Type B pancreatic cell (in vitro differentiated cells): ENCODE measurements around the gene POU2F1. TPM values are rescaled to one million over a fixed set of nuclear protein-coding genes. Genes with fewer than 3 reads are reported as not detected.
A peak's percentile ranks its signal among the peaks of the same experiment; 100 is the strongest.

Experiments used
- DNase-seq: peaks from one replicate; pipeline ENCODE4 v3.0.0; 2021; ENCODE audit warnings: mixed read lengths; ENCODE audit not compliant: unreplicated experiment; ENCODE audit errors: extremely low spot score
- H3K27ac Mint-ChIP-seq: 2 replicates; pipeline ENCODE4 v1.8.0; 2021; ENCODE audit warnings: mild to moderate bottlenecking, mixed read lengths
- H3K27me3 Mint-ChIP-seq: 2 replicates; pipeline ENCODE4 v1.8.0; 2021; ENCODE audit warnings: mixed read lengths
- H3K36me3 Mint-ChIP-seq: 2 replicates; pipeline ENCODE4 v1.8.0; 2021; ENCODE audit warnings: mixed read lengths
- H3K4me1 Mint-ChIP-seq: one replicate; pipeline ENCODE4 v1.8.0; 2021; ENCODE audit warnings: mixed read lengths; ENCODE audit not compliant: unreplicated experiment
- H3K4me3 Mint-ChIP-seq: 2 replicates; pipeline ENCODE4 v1.8.0; 2021; ENCODE audit warnings: mild to moderate bottlenecking, mixed read lengths
- H3K9me3 Mint-ChIP-seq: 2 replicates; pipeline ENCODE4 v1.8.0; 2021; ENCODE audit warnings: mixed read lengths
- total RNA-seq: library from RNA; stranded (reverse); gene quantifications from 2 replicates; pipeline ENCODE4 v1.2.1, GENCODE V29; 2021; ENCODE audit warnings: low replicate concordance
- TF ChIP-seq, protein P1 (sequence below): fragments of 200-600 bp; sonication (generic); conservative IDR thresholded peaks from 2 replicates; pipeline ENCODE4 v1.5.0; 2021; ENCODE audit warnings: antibody characterized with exemption, mild to moderate bottlenecking

The POU2F1 gene
- total RNA-seq, 1 donor from 2014 or later = 24.2 TPM

DNA sequence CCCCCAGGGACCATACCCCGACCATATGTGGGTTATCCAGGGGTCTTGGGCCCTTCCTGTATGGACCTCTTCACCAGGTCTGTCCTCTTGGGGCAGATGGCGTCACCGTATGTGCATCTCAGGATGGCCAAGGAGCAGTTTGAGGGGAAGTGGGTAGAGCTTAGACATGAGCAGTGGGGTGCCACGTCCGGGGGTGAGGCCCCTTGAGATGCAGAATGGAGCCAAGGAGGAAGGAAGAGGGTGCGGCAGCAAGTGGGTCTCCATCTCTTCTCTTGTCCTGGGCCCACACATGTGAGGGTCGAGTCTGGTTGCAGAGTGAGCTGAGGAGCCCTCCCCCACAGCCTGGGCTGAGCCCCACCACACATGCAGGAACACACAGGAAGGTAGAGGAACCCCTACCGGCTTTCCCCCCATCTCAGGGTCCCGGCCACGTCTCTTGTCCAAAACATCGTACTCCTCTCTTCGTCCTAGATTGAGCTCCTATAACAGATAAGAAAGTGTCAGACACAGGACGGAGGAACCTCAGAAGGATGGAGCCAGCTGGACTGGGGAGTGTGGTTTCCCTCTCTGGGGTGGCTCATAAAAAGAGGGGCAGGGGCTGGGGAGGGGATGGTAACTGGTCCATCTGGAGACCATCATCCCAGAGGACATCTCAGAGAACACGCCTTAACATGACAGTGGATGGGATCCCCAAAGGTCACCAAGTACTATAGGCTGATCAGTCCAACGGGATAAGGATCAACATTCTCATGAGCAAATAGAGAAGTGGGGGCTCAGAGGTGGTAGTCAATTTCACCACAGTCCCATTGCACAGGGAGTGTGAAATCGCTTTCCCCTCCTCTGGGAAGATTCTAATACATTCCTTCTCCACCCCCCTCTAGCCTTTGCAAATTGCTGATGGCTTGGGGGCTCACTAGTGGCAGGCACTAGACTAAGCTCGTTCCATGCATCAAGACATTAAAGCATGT is 217.8 kb downstream of the POU2F1 start:
- Mint-ChIP-seq H3K27ac (no peak overlapping the region), H3K27me3 (peaks cover 46% of the 10 kb centered on the region), H3K36me3 (no peaks in the 10 kb centered on the region), H3K4me3 (peak overlapping the region; percentile 80), H3K9me3 (peaks cover 7% of the 10 kb centered on the region), H3K4me1 (peaks cover 14% of the 10 kb centered on the region)
- TF ChIP-seq, protein P1, sequence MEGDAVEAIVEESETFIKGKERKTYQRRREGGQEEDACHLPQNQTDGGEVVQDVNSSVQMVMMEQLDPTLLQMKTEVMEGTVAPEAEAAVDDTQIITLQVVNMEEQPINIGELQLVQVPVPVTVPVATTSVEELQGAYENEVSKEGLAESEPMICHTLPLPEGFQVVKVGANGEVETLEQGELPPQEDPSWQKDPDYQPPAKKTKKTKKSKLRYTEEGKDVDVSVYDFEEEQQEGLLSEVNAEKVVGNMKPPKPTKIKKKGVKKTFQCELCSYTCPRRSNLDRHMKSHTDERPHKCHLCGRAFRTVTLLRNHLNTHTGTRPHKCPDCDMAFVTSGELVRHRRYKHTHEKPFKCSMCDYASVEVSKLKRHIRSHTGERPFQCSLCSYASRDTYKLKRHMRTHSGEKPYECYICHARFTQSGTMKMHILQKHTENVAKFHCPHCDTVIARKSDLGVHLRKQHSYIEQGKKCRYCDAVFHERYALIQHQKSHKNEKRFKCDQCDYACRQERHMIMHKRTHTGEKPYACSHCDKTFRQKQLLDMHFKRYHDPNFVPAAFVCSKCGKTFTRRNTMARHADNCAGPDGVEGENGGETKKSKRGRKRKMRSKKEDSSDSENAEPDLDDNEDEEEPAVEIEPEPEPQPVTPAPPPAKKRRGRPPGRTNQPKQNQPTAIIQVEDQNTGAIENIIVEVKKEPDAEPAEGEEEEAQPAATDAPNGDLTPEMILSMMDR = no peak
- DNase-seq = peak; percentile 55

DNA sequence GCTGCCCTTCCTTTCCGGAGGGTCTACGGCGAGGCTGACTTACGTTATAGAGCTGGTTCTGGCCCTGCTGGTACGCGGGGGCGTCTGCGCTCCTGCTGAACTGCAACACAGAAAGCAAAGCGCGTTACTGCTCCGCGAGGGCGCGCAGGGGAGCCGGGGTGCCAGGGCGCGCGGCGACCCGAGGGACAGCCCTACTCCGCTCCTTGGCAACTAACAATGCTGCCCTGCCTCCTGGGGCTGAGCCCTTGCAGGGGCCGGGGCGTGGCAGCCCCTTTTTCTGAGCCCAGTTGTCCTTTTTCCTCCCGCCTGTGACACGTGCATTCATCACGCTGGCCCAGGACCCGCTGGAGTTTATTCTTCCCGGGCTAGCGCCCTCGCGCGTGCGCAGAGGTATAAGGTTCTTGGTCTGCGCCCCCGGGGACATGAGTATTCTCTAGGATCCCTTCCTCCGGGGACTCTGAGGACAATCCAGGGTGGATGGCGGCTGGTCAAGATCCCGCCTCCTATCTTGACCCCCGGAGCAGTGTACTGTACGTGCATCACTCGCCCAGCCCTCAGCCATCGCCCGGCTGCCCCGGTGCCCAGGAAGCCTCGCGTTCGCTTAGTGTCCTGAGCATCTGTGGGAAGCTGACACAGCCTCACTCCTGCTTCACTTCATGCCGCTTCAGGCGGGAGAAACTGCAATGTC is 218.8 kb downstream of the POU2F1 start:
- peak; percentile 75 for DNase-seq
- H3K4me1 Mint-ChIP-seq = peaks cover 14% of the 10 kb centered on the region
- no peak overlapping the region for H3K27ac Mint-ChIP-seq
- TF ChIP-seq, protein P1 = peak; percentile 35
- peaks cover 46% of the 10 kb centered on the region for H3K27me3 Mint-ChIP-seq
- H3K4me3 Mint-ChIP-seq = peak overlapping the region; percentile 80
- H3K36me3 Mint-ChIP-seq = no peaks in the 10 kb centered on the region
- peaks cover 7% of the 10 kb centered on the region for H3K9me3 Mint-ChIP-seq

DNA sequence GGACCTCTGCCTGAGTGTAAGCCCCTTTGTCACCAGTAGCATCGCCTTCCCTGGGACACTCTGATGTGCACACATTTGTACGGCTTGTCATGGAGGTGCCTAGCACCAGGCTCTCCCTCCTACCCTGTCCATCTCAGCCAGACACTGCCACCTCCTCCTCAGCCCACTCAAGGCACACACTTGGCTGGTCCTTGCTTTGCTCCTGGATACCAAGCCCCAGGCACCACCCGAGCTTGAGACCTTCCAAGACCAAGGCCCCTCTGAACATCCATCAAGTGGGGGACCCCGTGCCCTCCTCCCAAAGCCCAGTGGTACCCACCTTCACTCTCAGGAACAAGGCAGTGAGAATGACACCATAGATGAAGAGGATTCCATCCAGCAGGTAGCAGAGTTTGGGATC is 219.7 kb downstream of the POU2F1 start:
- H3K27me3 Mint-ChIP-seq = peaks cover 46% of the 10 kb centered on the region
- no peak overlapping the region for H3K27ac Mint-ChIP-seq
- peaks cover 14% of the 10 kb centered on the region for H3K4me1 Mint-ChIP-seq
- DNase-seq = no peak
- TF ChIP-seq, protein P1 = no peak
- no peaks in the 10 kb centered on the region for H3K36me3 Mint-ChIP-seq
- H3K4me3 Mint-ChIP-seq = peak overlapping the region; percentile 80
- peaks cover 7% of the 10 kb centered on the region for H3K9me3 Mint-ChIP-seq

DNA sequence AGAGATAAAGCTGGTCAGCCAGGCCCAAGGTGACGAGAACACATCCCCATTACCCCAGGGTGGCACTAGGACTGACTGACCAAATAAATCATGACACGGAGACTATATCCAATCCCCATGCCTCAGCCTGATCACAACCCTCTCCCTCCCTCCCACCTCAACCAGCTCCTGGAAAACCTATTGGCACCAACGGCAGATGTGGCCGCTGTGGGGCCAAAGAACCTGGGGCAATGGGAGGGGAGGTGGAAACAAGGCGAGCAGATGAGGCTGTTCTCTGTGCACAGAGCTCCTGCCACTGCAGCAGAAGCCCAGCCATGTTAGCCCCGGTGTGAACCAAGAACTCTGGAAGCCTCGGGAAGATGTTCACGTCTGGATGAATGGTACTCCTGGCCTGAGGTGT is 220.1 kb downstream of the POU2F1 start:
- no peak for DNase-seq
- TF ChIP-seq, protein P1 = no peak
- Mint-ChIP-seq H3K9me3 (peaks cover 7% of the 10 kb centered on the region), H3K4me1 (peaks cover 14% of the 10 kb centered on the region), H3K27ac (no peak overlapping the region), H3K27me3 (peaks cover 46% of the 10 kb centered on the region), H3K4me3 (no peak overlapping the region), H3K36me3 (no peaks in the 10 kb centered on the region)

DNA sequence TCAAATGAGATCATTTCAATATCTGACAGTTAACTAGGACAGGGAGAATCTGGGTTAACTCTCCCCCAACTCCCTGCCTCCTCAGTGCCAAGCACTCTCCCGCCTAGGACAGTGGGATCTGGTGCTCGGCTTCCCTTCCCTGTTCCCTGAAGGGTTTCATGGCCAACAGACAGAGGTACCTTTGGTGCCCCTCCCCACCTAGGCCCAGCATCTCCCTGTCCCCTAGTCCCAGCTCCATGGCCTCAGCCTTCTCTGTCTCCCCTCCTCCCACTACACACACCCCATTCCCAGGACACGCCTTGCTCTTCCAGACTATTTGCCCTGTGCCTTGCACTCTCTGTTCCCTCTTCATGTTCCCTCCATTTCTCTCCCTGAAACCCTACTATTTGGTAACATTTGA is 220.5 kb downstream of the POU2F1 start:
- Mint-ChIP-seq H3K27me3 (peaks cover 43% of the 10 kb centered on the region), H3K27ac (no peak overlapping the region), H3K9me3 (peaks cover 4% of the 10 kb centered on the region), H3K36me3 (no peaks in the 10 kb centered on the region), H3K4me3 (no peak overlapping the region), H3K4me1 (peaks cover 14% of the 10 kb centered on the region)
- TF ChIP-seq, protein P1 = no peak
- DNase-seq = peak; percentile 50
